NCI-H226 (cell line): ENCODE results near the gene MECP2.

Source experiments
- DNase-seq: peaks from one replicate; pipeline ENCODE4 v3.0.0-alpha.2; 2015

MECP2 gene

GRCh38 chrX:153984351-153985178 lies 113.0 kb downstream of the MECP2 start:
- no peak for DNase-seq

- DNase-seq: no peak
These were observed 114.2 kb downstream of the MECP2 start for GRCh38 chrX:153983321-153983801.

GRCh38 chrX:153981771-153982533 lies 115.6 kb downstream of the MECP2 start:
- DNase-seq: no peak

- no peak for DNase-seq
These were observed 116.3 kb downstream of the MECP2 start for GRCh38 chrX:153981231-153981630.

- peak; percentile 5 for DNase-seq
These were observed 117.1 kb downstream of the MECP2 start for GRCh38 chrX:153980394-153980793.

- no peak for DNase-seq
These were observed 122.7 kb downstream of the MECP2 start for GRCh38 chrX:153974726-153975286.

GRCh38 chrX:153974003-153974725 lies 123.4 kb downstream of the MECP2 start:
- DNase-seq: no peak

GRCh38 chrX:153973127-153974002 lies 124.2 kb downstream of the MECP2 start:
- DNase-seq: no peak

- peak; percentile 75 for DNase-seq
These were observed 125.0 kb downstream of the MECP2 start, which contains the start of gene TMEM187 for GRCh38 chrX:153972368-153973126. TMEM187 (plus strand) TSS chrX:153972754; CDS start chrX:153982063, 9,309 bp downstream.
